CD4-positive, alpha-beta T cell treated with Interferon alpha-2 for 1 hour (primary cell): ENCODE data around the gene TINAGL1.

ENCODE experiments used
- DNase-seq, 2 donors: peaks; one replicate each; pipeline ENCODE4 v3.0.0-alpha.2; 2020 to 2022

The TINAGL1 gene

GRCh38 chr1:31614414-31615005, 38.2 kb downstream of the TINAGL1 start:
- DNase-seq: no peak

DNA sequence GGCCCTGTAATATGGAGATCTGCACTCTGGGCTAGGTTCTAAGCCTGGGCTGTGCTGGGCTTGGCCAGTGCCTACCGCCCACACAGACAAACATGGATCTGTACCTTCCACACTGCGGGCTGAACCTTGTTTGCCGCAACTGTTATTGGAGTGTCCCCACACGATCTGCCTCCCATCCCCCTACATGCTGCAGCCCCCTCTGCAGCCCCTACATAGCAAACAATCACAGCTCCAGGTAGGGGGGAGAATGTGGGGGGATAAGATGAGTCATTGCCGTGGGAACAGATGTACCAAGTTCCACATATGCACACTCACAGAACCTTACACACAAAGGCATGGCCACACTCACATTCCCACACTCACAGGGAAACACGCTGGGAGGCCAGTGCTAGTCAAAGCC, 39.1 kb downstream of the TINAGL1 start:
- DNase-seq: no peak

GRCh38 chr1:31615939-31616338, 39.6 kb downstream of the TINAGL1 start:
- DNase-seq: no peak

GRCh38 chr1:31617218-31617915, 41.1 kb downstream of the TINAGL1 start, which contains the start of gene HCRTR1:
TSS of gene HCRTR1 (plus strand) at chr1:31617689. CDS start at chr1:31619193, 1,504 bp downstream.
- no peak for DNase-seq

DNA sequence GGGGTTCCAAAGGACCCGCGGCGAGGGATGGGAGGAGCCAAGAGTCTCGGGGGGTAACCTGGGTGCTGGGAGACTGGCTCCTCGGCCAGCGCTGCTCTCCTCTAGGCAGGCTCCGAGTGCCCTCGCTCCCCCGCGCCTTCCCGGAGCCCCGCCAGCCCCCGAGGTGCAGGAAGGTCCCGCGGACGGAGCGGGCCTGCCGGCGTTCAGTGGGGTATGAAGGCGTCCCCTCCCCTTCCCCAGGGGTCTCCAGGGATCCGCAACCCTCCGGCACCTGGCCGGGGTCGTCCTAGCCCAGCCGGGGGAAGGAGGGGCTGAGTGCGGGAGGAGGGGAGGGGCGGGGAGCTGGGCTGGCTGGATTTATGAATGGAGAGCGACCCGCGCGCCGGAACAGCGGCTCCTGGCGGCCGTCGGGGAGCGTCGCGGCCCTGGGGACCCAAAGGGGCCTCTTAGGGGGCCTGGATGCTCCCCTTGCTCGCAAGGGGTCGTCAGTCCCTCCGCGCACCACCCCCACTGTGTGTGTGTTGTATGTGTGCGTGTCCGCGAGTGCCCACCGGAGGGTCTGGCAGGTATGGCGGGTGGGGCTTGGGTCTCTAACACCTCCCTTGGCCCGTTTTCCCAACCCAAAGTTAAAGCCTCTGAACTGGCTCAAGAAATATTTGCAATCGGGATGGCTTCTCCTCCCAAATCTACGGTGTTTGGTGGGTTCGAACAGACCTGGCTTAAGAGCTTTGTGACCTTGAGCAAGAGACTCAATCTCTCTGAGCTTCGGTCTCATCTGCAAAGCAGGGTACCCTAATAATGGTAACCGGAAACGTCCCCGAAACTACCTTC, 41.8 kb downstream of the TINAGL1 start:
- DNase-seq: peak; percentile 21 to 29

GRCh38 chr1:31618916-31619846, 42.9 kb downstream of the TINAGL1 start:
- DNase-seq: no peak

DNA sequence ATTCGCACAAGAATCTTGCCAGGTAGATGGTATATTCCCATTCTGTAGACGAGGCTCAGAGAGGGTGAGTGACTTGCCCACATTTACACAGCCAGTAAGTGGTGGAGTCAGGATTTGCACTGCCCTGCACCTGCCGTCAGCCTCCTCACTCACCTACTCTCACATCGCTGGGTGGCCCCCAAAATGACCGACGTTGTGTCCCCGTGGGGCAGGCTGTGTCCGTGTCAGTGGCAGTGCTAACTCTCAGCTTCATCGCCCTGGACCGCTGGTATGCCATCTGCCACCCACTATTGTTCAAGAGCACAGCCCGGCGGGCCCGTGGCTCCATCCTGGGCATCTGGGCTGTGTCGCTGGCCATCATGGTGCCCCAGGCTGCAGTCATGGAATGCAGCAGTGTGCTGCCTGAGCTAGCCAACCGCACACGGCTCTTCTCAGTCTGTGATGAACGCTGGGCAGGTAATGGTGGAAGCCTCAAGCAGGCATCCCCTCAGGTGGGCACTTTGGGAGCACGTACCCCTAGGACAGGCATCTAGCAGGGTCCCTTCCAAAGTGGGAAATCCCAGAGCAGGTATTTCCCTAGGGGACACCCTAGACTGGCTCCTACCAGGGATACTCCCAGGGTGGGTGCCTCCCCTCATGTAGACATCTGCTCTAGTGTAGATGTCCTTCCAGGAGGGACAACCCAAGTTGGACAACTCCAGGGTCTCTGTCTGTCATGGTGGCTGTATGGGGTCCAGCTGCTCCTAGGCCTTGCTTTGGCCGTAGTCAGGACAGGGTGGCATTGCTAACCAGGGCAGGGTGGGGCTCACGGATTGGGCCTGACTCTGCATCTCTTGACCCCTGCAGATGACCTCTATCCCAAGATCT, 44.5 kb downstream of the TINAGL1 start:
- no peak for DNase-seq

DNA sequence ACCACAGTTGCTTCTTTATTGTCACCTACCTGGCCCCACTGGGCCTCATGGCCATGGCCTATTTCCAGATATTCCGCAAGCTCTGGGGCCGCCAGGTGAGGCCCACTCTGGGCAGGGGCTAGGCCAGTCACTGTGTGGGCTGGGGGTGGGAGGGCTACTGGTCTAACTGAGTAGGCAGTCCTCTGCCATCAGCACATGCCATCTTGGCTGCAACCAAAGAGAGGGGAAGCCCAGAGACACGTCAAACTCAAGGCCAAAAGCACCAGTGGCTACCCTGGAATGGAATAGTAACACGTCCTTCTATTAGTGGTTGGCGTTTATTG, 45.1 kb downstream of the TINAGL1 start:
- DNase-seq: no peak

GRCh38 chr1:31621847-31622730, 45.8 kb downstream of the TINAGL1 start:
- no peak for DNase-seq

- DNase-seq: no peak
These were observed 47.0 kb downstream of the TINAGL1 start for GRCh38 chr1:31623365-31623764.

DNA sequence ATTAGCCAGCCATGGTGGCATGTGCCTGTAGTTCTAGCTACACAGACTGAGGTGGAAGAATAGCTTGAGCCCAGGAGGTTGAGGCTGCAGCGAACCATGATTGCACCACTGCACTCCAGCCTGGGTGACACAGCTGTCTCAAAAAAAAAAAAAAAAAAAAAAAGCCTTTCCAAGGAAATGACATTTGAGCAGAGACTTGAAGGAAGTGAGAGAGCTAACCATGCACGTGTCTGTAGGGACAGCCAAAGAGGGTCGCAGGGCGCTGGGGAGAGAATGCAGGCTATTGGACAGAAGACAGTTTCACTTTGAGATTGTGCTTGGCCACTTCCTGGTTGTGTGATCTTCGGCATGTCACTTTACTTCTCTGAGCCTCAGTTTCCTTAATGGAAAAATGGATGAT, 48.0 kb downstream of the TINAGL1 start:
- DNase-seq: no peak

DNA sequence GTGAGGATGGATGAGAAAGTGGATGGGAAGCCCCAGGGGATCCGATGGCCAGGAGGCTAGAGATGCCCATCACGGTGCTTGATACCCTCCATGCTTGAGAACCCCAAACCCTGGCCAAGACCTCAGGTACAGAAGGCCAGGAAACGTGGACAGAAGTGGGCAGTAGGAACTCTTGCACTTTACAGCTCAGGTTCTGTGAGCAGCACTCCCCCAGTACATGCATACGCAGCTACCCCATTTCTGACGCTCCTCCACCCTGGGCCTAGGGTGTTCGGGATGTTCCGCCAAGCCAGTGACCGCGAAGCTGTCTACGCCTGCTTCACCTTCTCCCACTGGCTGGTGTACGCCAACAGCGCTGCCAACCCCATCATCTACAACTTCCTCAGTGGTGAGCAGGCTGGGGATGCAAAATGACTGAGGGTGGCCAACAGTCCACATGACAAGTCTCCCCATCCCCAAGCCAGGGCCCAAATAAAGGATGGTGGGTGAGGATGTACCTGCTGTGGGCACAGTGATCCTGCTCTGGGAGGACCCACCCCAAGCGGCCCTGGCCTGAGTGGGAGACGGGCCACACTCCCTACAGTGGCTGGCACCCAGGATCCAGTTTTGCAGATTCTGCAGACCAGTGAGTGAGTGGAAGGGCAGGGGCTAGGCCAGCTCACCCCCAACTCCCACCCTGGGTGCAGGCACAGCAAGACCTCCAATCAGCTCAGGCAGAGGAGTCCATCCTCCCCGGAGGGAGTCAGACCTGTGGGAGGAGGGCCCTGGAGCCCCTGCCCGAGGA, 48.6 kb downstream of the TINAGL1 start:
- DNase-seq: no peak

DNA sequence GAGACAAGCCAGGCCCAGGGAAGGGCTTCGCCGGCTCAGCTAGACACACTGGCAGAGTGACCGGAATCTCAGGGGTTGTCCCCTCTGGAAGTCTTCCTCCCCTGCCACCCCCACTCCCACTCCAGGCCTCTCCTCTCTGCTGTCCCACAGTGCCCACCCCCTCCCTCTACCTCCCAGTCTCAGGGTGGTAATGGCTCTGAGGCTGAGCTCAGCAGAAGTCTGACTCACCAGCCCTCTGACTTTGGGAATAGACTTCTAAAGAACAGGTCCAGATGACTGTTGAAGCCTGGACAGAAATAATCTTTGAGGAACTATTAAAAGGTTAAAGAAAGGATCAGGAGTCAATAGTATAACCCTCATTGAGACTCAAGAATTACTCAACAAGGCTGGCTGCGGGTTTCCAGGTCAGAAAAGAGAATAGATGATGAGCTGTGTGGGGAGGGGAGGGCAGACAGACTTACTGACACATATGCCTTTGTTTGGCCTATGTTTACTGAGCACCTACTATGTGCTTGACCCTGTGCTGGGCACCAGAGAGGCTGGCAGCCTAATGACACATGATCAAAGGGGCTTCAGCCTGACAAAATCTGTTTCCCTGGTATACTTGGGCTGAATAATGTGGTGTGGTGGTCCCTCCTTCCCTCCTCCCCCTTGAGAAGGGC, 49.4 kb downstream of the TINAGL1 start:
- no peak for DNase-seq

DNA sequence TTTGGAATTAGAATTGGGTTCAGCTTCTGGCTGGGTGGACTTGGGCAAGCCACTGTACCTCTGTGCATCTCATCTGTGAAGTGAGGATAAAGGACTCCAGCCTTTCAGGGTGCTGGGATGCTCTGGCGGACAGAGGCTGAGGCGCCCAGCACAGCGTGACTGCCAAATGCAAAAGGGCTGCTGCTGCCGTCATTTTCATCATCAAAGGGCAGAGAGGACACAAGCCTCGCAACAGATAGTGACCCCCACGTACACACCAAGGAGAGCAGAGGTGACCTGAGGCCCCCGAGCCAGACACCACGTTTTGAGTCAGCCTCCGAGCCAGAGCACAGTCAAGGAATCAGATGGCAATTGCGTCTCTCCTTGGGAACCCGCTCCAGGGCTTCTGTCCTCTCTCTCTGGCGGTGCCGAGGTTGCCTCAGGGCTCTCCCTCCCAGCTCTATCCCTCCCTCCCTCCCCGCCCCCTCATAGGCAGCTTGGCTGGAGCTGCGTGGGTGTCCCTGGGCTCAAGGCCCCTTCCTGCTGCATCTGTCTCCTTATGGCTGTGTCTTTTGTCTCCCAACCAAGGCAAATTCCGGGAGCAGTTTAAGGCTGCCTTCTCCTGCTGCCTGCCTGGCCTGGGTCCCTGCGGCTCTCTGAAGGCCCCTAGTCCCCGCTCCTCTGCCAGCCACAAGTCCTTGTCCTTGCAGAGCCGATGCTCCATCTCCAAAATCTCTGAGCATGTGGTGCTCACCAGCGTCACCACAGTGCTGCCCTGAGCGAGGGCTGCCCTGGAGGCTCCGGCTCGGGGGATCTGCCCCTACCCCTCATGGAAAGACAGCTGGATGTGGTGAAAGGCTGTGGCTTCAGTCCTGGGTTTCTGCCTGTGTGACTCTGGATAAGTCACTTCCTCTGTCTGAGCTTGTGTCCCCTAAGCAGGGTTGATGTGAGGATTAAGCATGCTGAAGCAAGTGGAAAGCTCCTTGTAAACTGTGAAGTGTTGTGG, 50.2 kb downstream of the TINAGL1 start:
- no peak for DNase-seq

DNA sequence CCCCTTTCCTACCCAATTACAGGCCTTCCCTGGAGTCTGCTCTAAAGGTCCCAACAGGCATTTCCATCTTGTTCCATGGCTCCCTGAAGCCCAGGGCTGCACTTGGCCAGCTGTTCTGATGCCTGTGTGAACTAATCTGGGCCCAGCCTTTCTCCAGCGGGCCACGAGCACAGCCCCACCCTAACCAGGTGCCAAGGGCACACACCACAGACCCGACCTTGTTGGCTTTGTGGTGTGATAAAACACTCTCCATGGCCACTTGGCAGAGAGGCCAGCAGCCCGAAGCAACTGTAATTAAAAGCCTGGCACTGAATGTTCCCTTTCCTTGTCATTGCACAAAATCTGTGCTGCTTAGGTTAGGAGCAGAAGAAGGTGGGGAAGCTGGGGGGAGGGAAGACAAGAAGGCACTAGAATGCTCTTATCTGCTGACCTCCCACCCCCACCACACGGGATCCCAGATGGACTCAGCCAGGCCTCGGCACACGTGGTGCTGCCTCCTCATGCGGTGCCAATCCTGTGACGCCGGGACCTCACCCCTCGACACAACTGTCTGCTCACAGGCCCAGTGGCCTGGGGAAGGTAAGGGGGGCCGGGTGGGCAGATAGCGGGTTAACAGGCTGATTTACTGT, 51.1 kb downstream of the TINAGL1 start:
- DNase-seq: no peak

DNA sequence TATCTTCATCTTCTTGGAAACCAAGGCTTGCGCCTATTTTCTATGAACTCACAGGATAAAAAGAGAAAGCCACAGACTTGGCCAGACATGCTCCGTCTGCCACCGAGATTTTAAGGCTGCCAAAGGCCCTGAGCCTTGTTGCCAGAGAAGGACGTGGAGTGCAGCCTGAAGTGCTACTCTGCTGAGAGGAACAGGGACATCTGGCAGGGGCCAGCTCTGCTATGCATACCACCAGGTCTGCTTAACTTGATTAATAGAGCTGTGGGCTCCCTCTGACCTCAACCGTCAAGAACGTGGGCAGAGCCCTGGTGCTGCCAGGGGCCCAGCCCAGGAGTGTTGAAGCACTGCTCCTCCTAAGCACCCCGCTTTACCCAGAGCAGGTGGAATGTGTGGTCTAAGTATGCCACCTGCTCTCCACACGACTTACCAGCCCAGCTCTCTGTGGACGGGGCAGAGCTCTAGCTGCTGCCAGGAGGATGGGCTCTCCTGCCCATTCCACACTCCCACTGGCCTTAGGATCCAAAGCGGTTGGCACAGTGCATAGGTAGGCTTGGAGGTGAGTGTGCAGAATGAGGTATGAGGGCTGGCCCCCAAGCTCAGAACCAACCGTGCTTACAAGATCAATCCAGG, 51.7 kb downstream of the TINAGL1 start:
- DNase-seq: no peak

GRCh38 chr1:31628931-31629556, 52.7 kb downstream of the TINAGL1 start:
- no peak for DNase-seq
